Measurements from ENCODE around the gene DZANK1. TPM values are rescaled to one million over a fixed set of nuclear protein-coding genes. Genes with fewer than 3 reads are reported as not detected.

The DZANK1 gene
- total and polyA plus RNA-seq, 9 of the 15 experiments (the other 6 are each of a cell fraction or from before 2014, with no cell fraction given): 0.04 to 0.18 (median 0.11) TPM; not detected in 2

- Histone ChIP-seq H4K20me1 (replicated peaks; ENCODE audit: control insufficient read depth, insufficient read depth, low read length) (no peaks in the 10 kb centered on the region), H3K4me2 (ENCODE audit: insufficient read depth, low read length) (no peak overlapping the region), H3K9ac (ENCODE audit: insufficient read depth in 1 of 2, low read depth in 2 of 2, low read length in 2 of 2) (no peak overlapping the region), H3K9me1 (ENCODE audit: control insufficient read depth, insufficient read depth, low read length) (no peaks in the 10 kb centered on the region), H3K9me3 (replicated peaks; ENCODE audit: control insufficient read depth, insufficient read depth, low read depth, low read length) (no peaks in the 10 kb centered on the region), H3K4me1 (replicated peaks in 1 of 2; ENCODE audit: control insufficient read depth in 2 of 2, insufficient read depth in 2 of 2, low read length in 2 of 2) (peaks cover 0 to 2% of the 10 kb centered on the region in 2 experiments; a peak in 1 of 5 replicates), H3K27ac (ENCODE audit: extremely low read depth, low read depth, low read length) (no peak overlapping the region), H3K27me3 (ENCODE audit: control insufficient read depth in 2 of 2, insufficient read depth in 2 of 2, low read length in 2 of 2) (no peaks in the 10 kb centered on the region), H2AFZ (ENCODE audit: low read depth, low read length) (peak overlapping the region; percentile 96), H3K36me3 (ENCODE audit: control insufficient read depth, insufficient read depth, low read length) (no peaks in the 10 kb centered on the region), H3K4me3 (no peak overlapping the region), H3K79me2 (ENCODE audit: control insufficient read depth, insufficient read depth, low read length) (no peaks in the 10 kb centered on the region)
- FAIRE-seq: no peak
- POLR2A ChIA-PET: interaction anchor here (0.9 to 1.8 kb wide), 2 partner anchors 10 to 526 kb away, joined by 3 to 6 read pairs; partner anchors contain the start of gene SEC23B
- in situ Hi-C loops (cut with MboI): no loop called here
- BruUV-seq (replicated peaks): no TSS peak
- DNase-seq (ENCODE audit: extremely low read depth in 1 of 4, low spot score in 3 of 4): no peak
- CTCF ChIA-PET (ENCODE audit: low intra/inter-chr PET ratio): no interaction called here
- no peak for TF ChIP-seq JUND (IDR thresholded peaks at IDR 0.05; ENCODE audit: borderline replicate concordance, low read depth, low read length)
- TF ChIP-seq JUND (tag; IDR thresholded peaks at IDR 0.05; ENCODE audit: borderline replicate concordance, low read depth, low read length): no peak
- no peak for TF ChIP-seq PPARD (CRISPR knock-in tag; IDR thresholded peaks at IDR 0.05)
- no peak for TF ChIP-seq ZNF780A (CRISPR knock-in tag; IDR thresholded peaks at IDR 0.05)
- no peak for TF ChIP-seq PRMT5 (CRISPR knock-in tag; IDR thresholded peaks at IDR 0.05)
- no peak for TF ChIP-seq CHD2 (IDR thresholded peaks at IDR 0.05; ENCODE audit: low read depth, low read length)
- TF ChIP-seq ELF1 (tag; IDR thresholded peaks at IDR 0.05): 0 out of 2 replicates have a peak, but pooled peaks have one; percentile 19
- TF ChIP-seq SMARCC2 (IDR thresholded peaks at IDR 0.05; ENCODE audit: low read depth): no peak
- no peak for TF ChIP-seq TBL1XR1 (IDR thresholded peaks at IDR 0.05; ENCODE audit: low read length in 2 of 2)
- intact Hi-C loops (cut with micrococcal nuclease): no loop called here
- no peak for ATAC-seq
- 65% methylated on average over 3 of the region's 3 CpGs for WGBS (ENCODE audit: insufficient coverage, low coverage, missing lambda C conversion rate)
These were observed 30.8 kb upstream of the DZANK1 start for GRCh38 chr20:18497603-18498002.
